HG02981 (cell line): Measurements from ENCODE around the gene KCNH1.
A peak's percentile ranks its signal among the peaks of the same experiment; 100 is the strongest.
"Not testable (repeated sequence)": the region's sequence is repeated elsewhere in the genome, so short reads cannot be mapped to it uniquely, and the experiment has no call there.

Experiments
- ATAC-seq: cut with Tn5 transposase; IDR thresholded peaks from one replicate; pipeline ENCODE4 v1.9.1; 2021; ENCODE audit warnings: mild to moderate bottlenecking, moderate library complexity; ENCODE audit not compliant: unreplicated experiment

The KCNH1 gene

DNA sequence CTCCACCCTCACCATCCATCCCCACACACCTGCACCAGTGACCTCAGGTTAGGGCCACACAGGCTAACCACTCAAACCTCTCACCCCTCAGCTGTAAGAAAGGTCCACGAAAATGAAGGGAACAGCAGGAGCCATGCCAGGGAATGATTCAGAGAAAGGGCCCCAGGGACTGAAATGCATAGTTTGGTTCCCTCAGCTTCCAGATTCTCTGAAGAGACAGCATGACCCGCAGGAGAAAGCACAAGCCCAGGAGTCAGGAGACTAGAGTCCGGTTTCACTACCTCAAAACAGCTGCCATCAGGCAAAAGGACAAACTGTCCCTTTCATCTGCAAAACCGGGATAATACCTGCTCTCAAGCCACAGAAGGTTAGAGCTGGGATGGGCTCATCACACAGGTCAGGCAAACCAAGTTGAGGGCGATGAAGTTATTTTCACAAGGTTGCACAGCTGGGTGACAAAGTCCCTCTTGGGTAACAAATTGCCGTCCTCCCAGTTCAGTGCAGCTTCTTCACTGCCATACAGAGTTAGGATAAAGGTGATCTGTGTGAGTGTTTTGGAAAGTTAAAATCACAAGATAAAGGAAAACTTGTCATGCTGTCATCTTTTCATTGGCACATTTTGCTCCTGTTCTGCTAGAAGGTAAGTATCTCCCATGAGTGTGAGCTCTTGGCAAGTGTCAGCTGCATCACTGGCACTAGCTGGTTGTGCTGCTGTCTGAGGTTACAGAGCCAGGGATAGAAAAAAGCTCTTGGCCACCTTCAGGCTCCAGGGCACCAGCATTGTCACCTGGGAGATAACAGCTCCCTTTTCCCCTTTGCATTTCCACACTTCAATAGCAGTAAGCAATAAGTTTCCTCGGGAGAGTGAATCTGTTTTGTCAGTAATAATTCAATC is 120.4 kb downstream of the KCNH1 start:
- ATAC-seq = no peak

DNA sequence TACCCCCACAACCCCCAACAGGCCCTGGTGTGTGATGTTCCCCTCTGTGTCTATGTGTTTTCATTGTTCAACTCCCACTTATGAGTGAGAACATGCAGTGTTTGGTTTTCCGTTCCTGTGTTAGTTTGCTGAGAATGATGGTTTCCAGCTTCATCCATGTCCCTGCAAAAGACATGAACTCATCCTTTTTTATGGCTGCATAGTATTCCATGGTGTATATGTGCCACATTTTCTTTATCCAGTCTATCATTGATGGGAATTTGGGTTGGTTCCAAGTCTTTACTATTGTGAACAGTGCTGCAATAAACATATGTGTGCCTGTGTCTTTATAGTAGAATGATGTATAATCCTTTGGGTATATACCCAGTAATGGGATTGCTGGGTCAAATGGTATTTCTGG is 122.8 kb downstream of the KCNH1 start:
- not testable (repeated sequence) for ATAC-seq

DNA sequence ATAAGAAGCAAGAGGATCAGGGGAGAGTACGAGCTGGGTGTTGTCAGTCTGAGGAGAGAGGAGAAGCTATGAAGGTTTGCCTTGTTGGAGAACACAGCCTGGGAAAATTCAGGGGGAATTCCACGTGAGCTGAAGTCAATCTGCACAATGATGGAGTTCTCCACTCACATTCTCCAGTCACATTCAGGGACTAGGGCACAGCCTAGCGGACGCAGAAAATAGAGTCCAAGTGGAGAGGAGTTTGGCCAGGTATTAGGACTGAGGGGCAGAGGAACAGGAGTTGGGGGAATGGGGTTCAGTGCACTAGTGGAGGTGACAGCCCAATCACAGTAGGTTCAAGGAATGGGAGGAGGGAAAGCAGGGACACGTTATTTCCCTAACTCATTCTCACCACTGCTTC is 124.0 kb downstream of the KCNH1 start:
- no peak for ATAC-seq

DNA sequence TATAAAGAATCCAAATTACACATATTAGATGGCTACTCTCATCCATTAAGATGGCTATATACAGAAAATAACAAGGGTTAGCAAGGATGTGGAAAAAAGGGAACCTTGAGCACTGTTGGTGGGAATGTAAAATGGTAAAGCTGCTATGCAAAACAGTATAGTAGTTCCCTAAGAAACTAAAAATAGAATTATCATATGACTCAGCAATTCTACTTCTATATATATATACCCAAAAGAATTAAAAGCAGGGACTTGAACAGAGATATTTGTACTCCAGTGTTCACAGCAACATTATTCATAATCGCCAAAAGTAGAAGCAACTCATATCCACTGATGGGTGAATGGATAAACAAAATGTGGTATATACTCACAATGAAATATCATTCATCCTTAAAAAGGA is 126.1 kb downstream of the KCNH1 start:
- ATAC-seq = no peak

DNA sequence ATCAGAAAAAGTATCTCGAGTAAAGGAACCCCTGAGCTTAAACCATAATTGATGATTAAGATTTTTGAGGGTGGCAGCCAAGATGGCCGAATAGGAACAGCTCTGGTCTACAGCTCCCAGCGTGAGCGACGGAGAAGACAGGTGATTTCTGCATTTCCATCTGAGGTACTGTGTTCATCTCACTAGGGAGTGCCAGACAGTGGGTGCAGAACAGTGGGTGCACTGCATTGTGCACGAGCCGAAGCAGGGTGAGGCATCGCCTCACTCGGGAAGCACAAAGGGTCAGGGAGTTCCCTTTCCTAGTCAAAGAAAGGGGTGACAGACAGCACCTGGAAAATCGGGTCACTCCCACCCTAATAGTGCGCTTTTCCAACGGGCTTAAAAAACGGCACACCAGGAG is 138.0 kb downstream of the KCNH1 start:
- ATAC-seq = not testable (repeated sequence)

DNA sequence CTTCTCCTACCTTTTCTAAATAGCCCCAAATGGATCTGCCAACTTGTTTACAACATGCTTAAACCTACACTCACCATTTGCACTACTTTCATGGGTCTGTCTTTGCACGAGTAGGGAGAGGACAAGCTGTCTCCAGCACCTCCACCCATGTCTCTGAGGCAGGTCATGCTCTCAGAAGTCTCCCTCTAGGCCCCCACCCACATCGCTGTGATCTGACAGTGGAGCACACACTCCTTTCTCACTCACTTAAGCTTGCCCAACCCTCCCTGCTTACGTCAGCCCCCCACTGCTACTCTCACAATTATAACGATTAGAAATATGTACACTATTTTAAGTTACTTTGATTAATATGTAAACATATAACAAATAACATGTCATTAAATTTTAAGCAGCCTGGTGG is 141.1 kb downstream of the KCNH1 start:
- no peak for ATAC-seq

DNA sequence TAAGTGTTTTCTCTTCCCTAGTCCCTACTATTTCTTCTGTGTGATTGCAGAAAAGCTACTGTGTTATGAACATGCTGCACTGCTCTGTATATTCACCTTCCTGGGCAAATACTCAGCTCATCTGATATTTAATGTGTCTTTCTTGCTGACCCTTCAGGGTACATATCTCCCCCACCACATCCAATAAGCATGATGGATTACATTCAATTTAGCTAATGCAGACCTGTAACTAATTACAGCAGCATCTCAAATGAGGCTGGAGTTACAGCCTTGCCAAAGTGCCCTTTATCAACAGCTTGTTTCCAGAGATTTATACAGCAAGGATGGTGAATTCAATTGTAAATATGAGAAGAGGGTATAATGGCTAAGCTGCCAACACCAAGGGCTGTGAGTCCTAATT is 144.0 kb downstream of the KCNH1 start:
- ATAC-seq = no peak

DNA sequence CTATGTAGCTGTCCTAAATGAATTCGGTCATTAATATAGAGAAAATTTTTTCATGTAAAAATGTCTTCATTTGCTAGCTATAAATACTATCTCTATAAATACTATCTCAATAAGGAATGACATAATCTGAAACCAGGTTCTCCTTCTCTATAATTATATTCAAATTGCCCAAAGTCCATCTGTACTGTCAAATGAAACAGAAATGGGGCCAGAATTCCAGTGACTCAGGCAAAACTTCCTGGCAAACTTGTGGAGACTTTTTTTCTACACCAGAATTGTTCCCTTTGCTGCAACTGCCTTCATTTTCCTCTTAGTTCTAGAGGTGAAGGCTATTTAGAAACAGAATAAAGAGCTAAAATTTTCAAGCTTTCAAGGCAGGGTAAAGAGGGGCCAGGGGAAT is 152.5 kb downstream of the KCNH1 start:
- no peak for ATAC-seq

DNA sequence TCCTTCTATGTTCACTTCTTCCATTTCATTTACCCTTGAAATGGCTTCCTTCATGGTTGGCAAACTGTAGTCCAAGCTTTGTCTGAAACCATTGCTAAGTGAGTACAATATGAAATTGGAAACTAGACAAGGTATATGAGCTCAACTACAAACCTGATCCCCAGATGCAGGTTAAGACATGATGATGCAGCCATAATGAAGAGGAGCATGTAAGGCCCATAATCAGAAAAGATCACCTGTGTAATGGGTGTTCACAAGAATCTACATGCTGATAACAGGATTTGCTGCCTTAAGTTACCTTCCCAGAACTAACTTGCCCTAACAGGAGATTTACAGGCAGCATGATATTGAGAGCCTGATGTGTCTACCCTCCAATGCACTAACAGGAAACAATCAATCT is 153.9 kb downstream of the KCNH1 start:
- ATAC-seq = no peak

DNA sequence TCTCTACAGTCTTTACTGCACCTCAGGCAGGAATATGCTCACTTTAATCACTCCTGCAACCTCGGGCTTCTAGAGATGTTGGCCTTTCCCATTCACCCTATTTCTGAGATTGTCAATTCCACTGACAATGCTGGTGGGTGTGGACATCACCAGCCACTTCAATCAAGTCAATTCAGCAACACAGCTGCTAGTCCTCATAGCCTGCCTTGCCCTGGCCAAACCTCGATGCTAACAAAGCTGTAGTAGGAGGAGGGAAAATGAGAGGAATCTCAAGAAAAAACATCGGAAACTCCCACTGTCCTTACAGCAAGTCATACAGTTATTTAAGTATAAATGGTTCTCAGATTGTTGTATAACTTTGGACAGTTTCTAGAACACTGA is 155.0 kb downstream of the KCNH1 start:
- no peak for ATAC-seq

DNA sequence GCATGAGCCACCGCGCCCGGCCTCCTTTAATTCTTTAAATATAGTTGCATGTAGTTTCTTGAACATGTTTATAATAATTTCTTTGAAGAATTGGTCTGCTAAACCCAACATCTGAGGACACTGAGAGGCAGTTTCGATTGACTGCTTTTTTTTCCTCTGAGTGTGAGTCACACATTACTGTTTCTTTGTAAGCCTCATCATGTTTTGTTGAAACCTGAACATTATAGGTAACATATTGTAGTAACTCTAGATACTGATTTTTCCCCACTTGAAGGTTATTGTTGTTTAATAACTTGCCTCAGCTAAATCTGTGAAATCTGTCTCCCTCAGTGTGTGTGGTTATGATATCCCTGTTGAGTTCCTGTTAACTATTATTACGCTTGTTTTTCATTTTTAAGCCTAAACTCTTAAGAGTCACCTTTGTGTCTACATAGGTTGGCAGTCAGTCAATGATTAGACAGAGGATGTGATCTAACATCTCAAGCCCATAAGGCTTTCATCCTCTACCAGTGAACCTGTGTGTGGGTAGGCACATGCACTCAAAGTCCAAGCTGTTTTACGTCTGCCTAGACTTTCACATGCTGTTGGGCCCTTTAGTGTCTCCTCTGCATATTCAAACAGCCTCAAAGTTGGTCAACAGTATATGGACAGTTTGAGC is 155.5 kb downstream of the KCNH1 start:
- peak; percentile 71 for ATAC-seq

DNA sequence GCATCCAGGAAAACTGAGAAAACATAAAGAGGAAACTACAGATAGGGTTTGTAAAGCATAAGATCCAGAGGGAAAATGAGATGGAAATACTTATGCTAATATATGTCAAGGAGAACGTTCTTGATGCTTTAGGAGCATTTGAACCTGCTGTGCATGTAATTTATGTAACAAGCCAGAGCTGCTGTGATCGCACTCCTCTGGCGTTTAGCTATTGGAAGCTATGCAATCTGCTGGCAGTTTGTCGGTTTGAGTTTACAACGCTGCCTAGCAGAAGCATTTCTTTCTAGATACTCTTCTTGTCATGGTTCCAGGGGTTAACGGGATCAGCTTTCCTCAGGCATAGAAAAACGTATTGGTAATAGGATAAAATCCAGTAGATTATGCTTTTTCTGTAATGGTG is 182.7 kb downstream of the KCNH1 start:
- no peak for ATAC-seq

DNA sequence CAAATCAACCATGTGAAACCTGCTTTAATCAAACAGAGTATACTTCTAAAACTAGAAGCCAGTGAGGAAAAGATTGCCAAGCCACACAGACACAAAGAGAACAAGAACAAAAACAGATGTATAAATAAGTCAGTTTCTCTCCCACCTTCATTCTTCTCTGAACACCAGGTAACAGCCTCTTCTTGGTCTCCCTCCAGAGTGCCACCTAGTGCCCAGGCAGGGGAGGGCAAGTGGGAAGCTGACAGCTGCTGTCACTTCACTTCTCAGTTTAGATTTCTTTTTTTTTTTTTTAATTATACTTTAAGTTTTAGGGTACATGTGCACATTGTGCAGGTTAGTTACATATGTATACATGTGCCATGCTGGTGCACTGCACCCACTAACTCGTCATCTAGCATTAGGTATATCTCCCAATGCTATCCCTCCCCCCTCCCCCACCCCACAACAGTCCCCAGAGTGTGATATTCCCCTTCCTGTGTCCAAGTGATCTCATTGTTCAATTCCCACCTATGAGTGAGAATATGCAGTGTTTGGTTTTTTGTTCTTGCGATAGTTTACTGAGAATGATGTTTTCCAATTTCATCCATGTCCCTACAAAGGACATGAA is 183.9 kb downstream of the KCNH1 start:
- ATAC-seq = peak; percentile 88

DNA sequence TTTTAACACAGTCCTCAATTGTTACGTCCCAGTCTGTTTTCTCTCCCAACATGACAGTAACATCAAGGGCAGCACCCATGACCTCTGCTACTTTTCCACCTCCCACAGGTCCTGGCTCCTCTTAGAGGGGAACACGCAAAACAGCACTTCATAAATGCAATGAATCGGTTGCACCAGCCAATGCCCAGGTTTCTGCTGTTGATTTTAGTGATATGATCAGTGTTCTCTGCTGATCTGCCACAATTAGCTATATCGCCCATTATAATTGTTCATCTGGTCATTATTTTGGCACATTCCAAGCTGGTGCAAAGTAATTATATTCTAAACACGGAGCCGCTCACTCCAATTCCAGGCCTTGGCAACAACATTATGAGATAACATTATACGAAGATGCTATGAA is 184.5 kb downstream of the KCNH1 start:
- ATAC-seq = no peak

DNA sequence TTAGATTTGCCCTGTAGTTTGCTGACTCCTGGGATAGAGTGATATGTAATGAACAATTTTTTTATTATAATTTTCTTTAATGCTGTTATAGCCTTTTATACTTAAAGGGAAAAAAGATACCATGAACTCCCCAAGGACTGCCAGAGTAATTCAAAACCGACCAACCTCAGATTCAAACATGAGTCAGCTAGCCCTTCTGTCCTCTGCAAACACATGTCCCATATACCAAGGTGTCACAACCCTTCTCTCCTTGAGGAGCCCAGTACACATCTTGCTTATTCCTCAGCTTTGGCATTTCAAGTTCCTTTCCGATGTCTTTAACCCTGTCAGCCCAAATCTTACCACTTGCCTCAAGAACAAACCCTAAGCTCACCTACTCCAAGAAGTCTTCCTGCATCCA is 184.9 kb downstream of the KCNH1 start:
- no peak for ATAC-seq

DNA sequence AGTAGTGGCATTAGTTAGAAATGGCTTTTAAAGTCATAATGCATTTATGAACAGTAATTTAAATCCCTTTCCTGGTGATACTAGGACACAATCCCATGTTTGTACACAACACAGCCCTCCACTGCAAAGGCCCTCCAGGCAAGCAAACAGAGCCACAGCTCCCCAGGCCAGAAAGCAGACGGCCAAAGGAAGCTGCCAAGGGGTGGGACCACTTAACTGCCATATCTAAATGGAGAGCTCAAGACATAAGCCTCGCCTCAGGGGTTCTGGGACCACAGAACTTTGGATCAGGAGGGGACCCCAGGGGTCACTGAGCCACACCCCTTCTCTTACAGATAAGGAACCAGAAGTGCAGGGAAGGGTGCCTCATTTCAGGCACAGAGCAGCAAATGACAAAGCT is 189.7 kb downstream of the KCNH1 start:
- ATAC-seq = no peak

DNA sequence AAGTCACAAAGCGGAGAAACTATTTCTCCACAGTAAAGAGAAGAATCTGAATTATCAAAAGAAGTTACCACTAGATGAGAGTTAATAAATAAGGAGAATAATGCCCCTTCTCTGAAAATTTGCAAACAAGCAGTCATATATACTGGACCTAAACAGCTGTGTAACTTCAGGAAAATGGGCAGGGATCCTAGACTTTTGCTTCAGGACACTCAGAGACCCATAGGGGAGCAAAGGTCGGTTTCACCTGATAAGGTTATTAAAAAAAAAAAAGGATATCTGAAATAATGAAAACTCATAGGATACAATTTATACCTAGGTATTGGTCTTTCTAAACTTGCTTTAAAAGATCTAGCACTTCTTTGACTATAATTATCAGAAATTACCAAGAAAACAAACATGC is 191.4 kb downstream of the KCNH1 start:
- no peak for ATAC-seq

DNA sequence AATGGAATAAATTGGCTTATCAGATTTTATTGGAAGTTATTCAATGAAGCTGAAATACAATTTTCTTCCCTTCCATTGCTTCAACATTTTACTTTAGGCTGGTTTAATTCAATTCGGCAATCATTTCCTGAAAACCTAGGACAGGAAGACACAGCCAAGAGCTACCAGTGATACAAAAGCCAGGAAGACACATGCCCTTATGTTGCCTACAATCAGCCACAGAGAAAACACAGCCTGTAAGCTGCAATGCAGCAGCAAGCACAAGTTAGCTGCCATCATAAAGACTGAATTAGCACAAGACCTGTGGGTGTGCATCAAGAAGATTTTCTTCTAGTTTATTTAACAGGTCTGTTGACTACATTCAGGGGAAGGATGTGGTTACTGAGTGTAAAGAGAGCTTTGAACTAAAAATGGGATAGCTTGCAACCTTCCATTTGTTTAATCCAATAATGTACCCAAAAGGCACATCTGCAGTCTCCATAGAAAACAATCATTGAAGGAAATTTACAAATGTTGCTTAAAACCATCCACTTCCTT is 193.8 kb downstream of the KCNH1 start:
- ATAC-seq = no peak

DNA sequence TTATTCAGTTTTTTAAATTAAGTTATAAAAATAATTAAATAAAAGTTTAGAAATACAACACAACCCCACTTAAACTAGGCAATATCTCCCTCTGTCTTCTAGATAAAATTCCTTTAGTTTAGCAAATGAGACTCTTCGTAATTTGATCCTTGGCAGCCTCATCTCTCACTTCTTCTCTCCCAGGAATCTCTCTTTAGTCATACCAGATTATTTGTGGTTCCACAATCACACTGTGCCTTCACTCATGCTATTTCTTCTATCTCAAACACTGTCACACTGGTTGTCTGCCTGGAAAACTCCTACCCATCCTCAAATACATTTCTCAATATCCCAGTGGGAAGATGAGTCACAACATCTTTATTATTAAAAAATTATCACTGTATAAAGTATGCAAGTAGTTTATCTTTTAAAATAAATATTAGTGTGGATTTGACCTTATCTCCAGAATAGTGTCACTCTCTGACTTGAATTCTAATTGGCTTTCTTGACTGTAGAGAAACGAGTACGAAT is 195.5 kb downstream of the KCNH1 start:
- no peak for ATAC-seq

DNA sequence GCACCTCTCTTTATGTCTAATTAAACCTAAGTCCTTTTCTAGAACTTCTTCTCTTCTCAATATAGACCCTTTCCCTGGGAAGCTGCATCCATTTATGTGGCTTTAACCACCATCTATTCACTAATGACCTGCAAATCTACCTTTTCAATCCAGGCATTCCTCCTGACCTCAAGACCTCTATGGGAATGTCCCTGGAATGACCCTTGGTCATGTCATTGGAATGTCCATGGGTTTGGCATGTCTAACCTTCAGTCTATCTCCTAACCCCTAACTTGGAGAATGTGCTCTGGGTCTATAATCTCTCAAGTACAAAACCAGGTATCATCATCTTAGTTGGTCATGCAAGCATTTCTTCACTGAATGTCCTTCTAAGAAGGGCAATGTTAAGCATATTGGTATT is 196.1 kb downstream of the KCNH1 start:
- ATAC-seq = no peak

DNA sequence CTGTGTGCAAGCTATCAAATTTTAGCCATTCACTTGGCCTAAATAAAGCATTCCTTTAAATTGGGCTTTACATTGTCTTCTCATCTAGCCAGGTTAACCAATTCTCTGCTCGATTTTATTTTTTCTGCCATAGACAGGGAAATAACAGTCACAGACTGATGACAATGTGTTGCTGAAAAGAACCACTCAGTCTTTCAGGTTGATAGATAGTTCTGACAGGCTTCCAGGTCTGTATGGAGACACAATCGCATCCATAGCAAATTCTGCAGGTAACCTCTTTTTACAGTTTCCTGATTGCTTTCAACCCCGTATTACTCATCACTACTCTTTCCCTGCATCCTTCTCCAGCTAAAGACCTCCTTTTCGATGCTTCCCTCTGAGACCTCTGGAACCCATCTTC is 198.0 kb downstream of the KCNH1 start:
- no peak for ATAC-seq

DNA sequence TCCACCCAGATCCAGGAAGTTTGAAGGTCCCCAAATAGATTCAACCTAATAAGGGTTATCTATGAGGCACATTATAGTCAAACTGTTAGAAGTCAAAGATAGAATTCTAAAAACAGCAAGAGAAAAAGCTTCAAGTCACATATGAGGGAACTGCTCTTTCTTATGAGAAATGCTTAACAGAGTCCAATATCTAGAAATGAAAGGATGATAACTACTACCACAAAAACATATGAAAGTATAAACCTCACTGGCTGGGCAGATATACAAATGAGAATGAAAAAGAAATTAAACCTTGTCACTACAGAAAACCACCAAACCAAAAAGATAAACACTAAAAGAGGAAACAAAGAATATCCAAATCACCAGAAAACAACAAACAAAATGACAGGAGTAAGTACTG is 201.8 kb downstream of the KCNH1 start:
- ATAC-seq = no peak
